Lower leg skin (tissue), 3 donors: Measurements from ENCODE around the gene DENND4C.

ENCODE experiments used
- CTCF ChIP-seq, 3 donors: fragments of 450-650 bp; IDR thresholded peaks; one replicate each; pipeline ENCODE4 v1.5.1; 2016; ENCODE audit warnings: antibody characterized with exemption in 3 of 3, mild to moderate bottlenecking in 3 of 3, moderate library complexity in 2 of 3
- POLR2A ChIP-seq, 2 donors: fragments of 450-650 bp; IDR thresholded peaks; one replicate each; pipeline ENCODE4 v1.6.1; 2016 to 2017; ENCODE audit warnings: antibody characterized with exemption in 2 of 2, mild to moderate bottlenecking in 1 of 2, moderate library complexity in 1 of 2

GRCh38 chr9:19358701-19359100 lies 128.2 kb downstream of the DENND4C start:
- TF ChIP-seq CTCF (IDR thresholded peaks at IDR 0.05) (no peak), POLR2A (IDR thresholded peaks at IDR 0.05) (no peak)
